Frontal cortex (tissue), 4 donors: Measurements from ENCODE around the gene VSIG10. TPM values are rescaled to one million over a fixed set of nuclear protein-coding genes. Genes with fewer than 3 reads are reported as not detected.
"Not testable (repeated sequence)": the region's sequence is repeated elsewhere in the genome, so short reads cannot be mapped to it uniquely, and the experiment has no call there.

Source experiments
- DNase-seq, 2 donors: peaks; one replicate each; pipeline ENCODE4 v3.0.0; 2012; ENCODE audit warnings: low spot score in 2 of 2
- FAIRE-seq: peaks from 2 replicates; lab custom pipeline; 2012; peaks lifted over from hg19 to GRCh38; lab: Jason Lieb, UNC
- total RNA-seq: library from RNA; depleted of rRNA; stranded (reverse); fragments of >200 nt; gene quantifications from one replicate; pipeline ENCODE4 v1.2.3, GENCODE V29; 2014
- donor health status: control.
- donor health status: control.
- donor health status: control.

VSIG10 gene
- total RNA-seq, 1 donor from 2014 or later: 14.7 TPM

- DNase-seq: no peak
- no peak for FAIRE-seq
Measured at GRCh38 chr12:118038137-118038536, 65.7 kb downstream of the VSIG10 start.

GRCh38 chr12:118036672-118037411, 67.0 kb downstream of the VSIG10 start:
- FAIRE-seq: no peak
- DNase-seq: no peak

- no peak for DNase-seq
- FAIRE-seq: no peak
Measured at GRCh38 chr12:118035190-118036041, 68.4 kb downstream of the VSIG10 start.

- FAIRE-seq (no peak), DNase-seq (no peak)
Measured at GRCh38 chr12:118034429-118035189, 69.2 kb downstream of the VSIG10 start.

GRCh38 chr12:118033902-118034301, 69.9 kb downstream of the VSIG10 start:
- DNase-seq (no peak), FAIRE-seq (no peak)

GRCh38 chr12:118033323-118033722, 70.5 kb downstream of the VSIG10 start:
- FAIRE-seq: no peak
- DNase-seq: no peak

GRCh38 chr12:118032188-118032587, 71.6 kb downstream of the VSIG10 start:
- FAIRE-seq (no peak), DNase-seq (no peak)

- FAIRE-seq (no peak), DNase-seq (no peak)
Measured at GRCh38 chr12:118029166-118029565, 74.6 kb downstream of the VSIG10 start.

GRCh38 chr12:118025168-118025567, 78.6 kb downstream of the VSIG10 start:
- no peak for DNase-seq
- FAIRE-seq: no peak

- FAIRE-seq (no peak), DNase-seq (no peak)
Measured at GRCh38 chr12:118023301-118023860, 80.4 kb downstream of the VSIG10 start.

- FAIRE-seq: no peak
- DNase-seq: no peak
Measured at GRCh38 chr12:118022728-118023109, 81.1 kb downstream of the VSIG10 start.

- DNase-seq, FAIRE-seq: not testable (repeated sequence)
Measured at GRCh38 chr12:118022097-118022727, 81.6 kb downstream of the VSIG10 start.

- DNase-seq (no peak), FAIRE-seq (no peak)
Measured at GRCh38 chr12:118020036-118020435, 83.8 kb downstream of the VSIG10 start.

GRCh38 chr12:118017926-118018325, 85.9 kb downstream of the VSIG10 start:
- DNase-seq (no peak), FAIRE-seq (no peak)

GRCh38 chr12:118016424-118017264, 87.2 kb downstream of the VSIG10 start, which contains the start of gene RFC5:
Gene RFC5, plus strand, starts transcription at chr12:118016703. Its CDS starts 125 bp downstream, at chr12:118016828.
- FAIRE-seq (no peak), DNase-seq (peak; percentile 89 to 98)

- DNase-seq (no peak), FAIRE-seq (no peak)
Measured at GRCh38 chr12:118015944-118016343, 87.9 kb downstream of the VSIG10 start.

- FAIRE-seq: no peak
- DNase-seq: no peak
Measured at GRCh38 chr12:118015306-118015705, 88.5 kb downstream of the VSIG10 start.
